ENCODE measurements around the gene TEX35.

The TEX35 gene

DNA sequence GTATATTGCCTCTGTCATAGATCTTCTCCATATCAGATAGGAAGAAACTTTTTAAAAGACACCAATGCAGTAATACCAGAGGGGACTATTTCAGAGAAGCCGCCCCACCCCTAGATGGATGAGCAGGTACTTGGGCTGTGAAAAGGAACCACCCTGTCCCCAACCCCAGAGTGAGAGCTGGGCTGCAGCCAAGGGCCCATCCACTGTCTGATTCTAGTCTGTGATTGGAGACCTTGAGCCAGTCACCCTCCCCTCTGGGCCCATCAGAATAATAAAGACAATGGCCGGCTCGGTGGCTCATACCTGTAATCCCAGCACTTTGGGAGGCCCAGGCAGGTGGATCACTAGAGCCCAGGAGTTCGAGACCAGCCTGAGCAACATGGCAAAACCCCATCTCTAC lies 21.2 kb upstream of the TEX35 start:
- no peak overlapping the region for H3K27ac ChIP-seq (ENCODE audit: low read depth, low read length, poor library complexity, severe bottlenecking)
- no peak for TF ChIP-seq EZH2 (IDR thresholded peaks at IDR 0.05; ENCODE audit: borderline replicate concordance, low read length)
- TF ChIP-seq, protein P1, sequence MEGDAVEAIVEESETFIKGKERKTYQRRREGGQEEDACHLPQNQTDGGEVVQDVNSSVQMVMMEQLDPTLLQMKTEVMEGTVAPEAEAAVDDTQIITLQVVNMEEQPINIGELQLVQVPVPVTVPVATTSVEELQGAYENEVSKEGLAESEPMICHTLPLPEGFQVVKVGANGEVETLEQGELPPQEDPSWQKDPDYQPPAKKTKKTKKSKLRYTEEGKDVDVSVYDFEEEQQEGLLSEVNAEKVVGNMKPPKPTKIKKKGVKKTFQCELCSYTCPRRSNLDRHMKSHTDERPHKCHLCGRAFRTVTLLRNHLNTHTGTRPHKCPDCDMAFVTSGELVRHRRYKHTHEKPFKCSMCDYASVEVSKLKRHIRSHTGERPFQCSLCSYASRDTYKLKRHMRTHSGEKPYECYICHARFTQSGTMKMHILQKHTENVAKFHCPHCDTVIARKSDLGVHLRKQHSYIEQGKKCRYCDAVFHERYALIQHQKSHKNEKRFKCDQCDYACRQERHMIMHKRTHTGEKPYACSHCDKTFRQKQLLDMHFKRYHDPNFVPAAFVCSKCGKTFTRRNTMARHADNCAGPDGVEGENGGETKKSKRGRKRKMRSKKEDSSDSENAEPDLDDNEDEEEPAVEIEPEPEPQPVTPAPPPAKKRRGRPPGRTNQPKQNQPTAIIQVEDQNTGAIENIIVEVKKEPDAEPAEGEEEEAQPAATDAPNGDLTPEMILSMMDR (IDR thresholded peaks at IDR 0.05; ENCODE audit: low read length): no peak
- no peaks in the 10 kb centered on the region for H3K79me2 ChIP-seq (ENCODE audit: insufficient read depth, low read length)
- H3K9me2 ChIP-seq (ENCODE audit: low read depth, low read length): no peaks in the 10 kb centered on the region
- H3K9ac ChIP-seq (ENCODE audit: low read length): no peak overlapping the region
- H3K9me3 ChIP-seq (ENCODE audit: low read length): no peaks in the 10 kb centered on the region
- H3K4me1 ChIP-seq (ENCODE audit: insufficient read depth, low read length, severe bottlenecking): peaks cover 4% of the 10 kb centered on the region
- H3K4me3 ChIP-seq (ENCODE audit: low read depth, low read length, poor library complexity, severe bottlenecking): no peak overlapping the region
- no peak overlapping the region for H3K4me2 ChIP-seq (ENCODE audit: low read length)
- H3K27me3 ChIP-seq (ENCODE audit: insufficient read depth, low read length): peaks cover 10% of the 10 kb centered on the region; the same call in 1 of the 2 replicates
- H3F3A ChIP-seq (ENCODE audit: insufficient read depth, low read length): no peaks in the 10 kb centered on the region
- H3K36me3 ChIP-seq (ENCODE audit: insufficient read depth, low read length): no peaks in the 10 kb centered on the region
- no peak overlapping the region for H2AFZ ChIP-seq (ENCODE audit: low read length)
- H4K20me1 ChIP-seq (ENCODE audit: insufficient read depth, low read length): no peaks in the 10 kb centered on the region

DNA sequence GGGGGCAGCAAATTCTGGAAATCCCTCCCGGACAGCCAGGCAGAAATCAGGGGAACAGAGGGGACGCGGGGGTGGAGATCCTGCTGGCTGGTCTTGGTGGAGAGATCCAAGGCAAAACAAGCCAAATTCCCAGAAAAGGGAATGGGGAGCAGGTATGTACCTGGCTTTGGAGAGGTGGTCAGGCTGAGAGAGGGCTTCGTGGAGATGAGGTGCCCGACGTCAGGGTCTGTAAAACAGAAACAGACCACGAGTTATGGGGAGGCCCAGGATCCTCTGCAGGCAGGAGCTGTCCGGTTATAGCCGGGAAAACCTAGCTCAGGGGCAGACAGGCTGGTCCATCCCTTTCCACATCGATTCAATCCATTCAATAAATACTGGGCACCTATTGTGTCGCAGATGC lies 20.6 kb upstream of the TEX35 start:
- H3K4me3 ChIP-seq (ENCODE audit: low read depth, low read length, poor library complexity, severe bottlenecking): no peak overlapping the region
- H3K9ac ChIP-seq (ENCODE audit: low read length): no peak overlapping the region
- H3K4me2 ChIP-seq (ENCODE audit: low read length): no peak overlapping the region
- peaks cover 11% of the 10 kb centered on the region; the same call in 1 of the 2 replicates for H3K27me3 ChIP-seq (ENCODE audit: insufficient read depth, low read length)
- no peak overlapping the region for H2AFZ ChIP-seq (ENCODE audit: low read length)
- H3K4me1 ChIP-seq (ENCODE audit: insufficient read depth, low read length, severe bottlenecking): no peaks in the 10 kb centered on the region
- no peaks in the 10 kb centered on the region for H3K79me2 ChIP-seq (ENCODE audit: insufficient read depth, low read length)
- H3K9me2 ChIP-seq (ENCODE audit: low read depth, low read length): no peaks in the 10 kb centered on the region
- TF ChIP-seq EZH2 (IDR thresholded peaks at IDR 0.05; ENCODE audit: borderline replicate concordance, low read length): no peak
- TF ChIP-seq, protein P1 (IDR thresholded peaks at IDR 0.05; ENCODE audit: low read length): no peak
- H3K9me3 ChIP-seq (ENCODE audit: low read length): no peaks in the 10 kb centered on the region
- H3K36me3 ChIP-seq (ENCODE audit: insufficient read depth, low read length): no peaks in the 10 kb centered on the region
- no peaks in the 10 kb centered on the region for H4K20me1 ChIP-seq (ENCODE audit: insufficient read depth, low read length)
- no peaks in the 10 kb centered on the region for H3F3A ChIP-seq (ENCODE audit: insufficient read depth, low read length)
- H3K27ac ChIP-seq (ENCODE audit: low read depth, low read length, poor library complexity, severe bottlenecking): no peak overlapping the region

DNA sequence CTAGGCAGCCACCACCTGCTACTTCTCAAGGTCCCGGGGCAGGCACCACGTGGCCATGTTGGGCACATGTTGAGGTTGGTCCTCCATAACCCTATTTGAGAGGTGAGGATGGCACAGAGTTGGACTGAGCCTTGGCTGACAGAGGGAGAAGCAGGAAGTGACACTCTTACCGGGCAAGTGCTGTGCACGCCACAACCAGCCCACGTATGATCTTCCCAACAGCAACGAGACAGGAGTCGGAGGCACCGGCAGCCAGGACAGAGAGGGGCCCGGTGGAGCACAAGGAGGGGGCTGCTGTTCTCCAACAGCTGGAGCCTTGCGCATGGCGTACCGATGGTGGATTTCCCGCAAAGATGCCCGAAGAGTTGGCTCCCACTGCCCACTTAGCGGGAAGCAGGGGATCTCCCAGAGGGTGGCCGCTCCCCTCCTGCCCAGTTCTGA lies 19.6 kb upstream of the TEX35 start:
- Histone ChIP-seq H3K4me3 (ENCODE audit: low read depth, low read length, poor library complexity, severe bottlenecking) (no peak overlapping the region), H2AFZ (ENCODE audit: low read length) (no peak overlapping the region), H3K27me3 (ENCODE audit: insufficient read depth, low read length) (peaks cover 11% of the 10 kb centered on the region; the same call in 1 of the 2 replicates), H3K9me2 (ENCODE audit: low read depth, low read length) (no peaks in the 10 kb centered on the region), H4K20me1 (ENCODE audit: insufficient read depth, low read length) (no peaks in the 10 kb centered on the region), H3K4me1 (ENCODE audit: insufficient read depth, low read length, severe bottlenecking) (no peaks in the 10 kb centered on the region), H3K36me3 (ENCODE audit: insufficient read depth, low read length) (no peaks in the 10 kb centered on the region), H3K79me2 (ENCODE audit: insufficient read depth, low read length) (no peaks in the 10 kb centered on the region), H3K9me3 (ENCODE audit: low read length) (no peaks in the 10 kb centered on the region), H3K9ac (ENCODE audit: low read length) (no peak overlapping the region), H3F3A (ENCODE audit: insufficient read depth, low read length) (no peaks in the 10 kb centered on the region), H3K4me2 (ENCODE audit: low read length) (no peak overlapping the region), H3K27ac (ENCODE audit: low read depth, low read length, poor library complexity, severe bottlenecking) (no peak overlapping the region)
- TF ChIP-seq EZH2 (IDR thresholded peaks at IDR 0.05; ENCODE audit: borderline replicate concordance, low read length): no peak

DNA sequence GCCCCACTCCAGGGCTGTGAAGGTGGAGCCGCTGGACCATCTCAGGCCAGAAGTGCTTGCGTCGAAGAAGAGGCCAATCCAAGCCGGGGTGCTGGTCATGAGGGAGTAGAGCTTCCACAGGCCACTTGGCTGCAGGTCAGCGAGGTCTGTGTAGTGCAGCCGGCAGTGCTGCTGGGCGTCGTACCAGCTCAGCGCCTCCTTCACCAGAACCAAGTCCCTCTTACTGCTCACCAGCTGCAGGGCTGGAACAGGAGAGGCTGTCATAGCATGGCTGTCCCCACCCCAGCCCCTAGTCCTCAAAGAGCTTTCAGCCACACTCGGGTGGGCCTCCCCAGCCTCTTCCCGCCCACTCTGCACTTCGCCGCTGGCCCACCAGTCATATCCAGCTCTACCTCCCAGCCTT lies 18.3 kb upstream of the TEX35 start:
- no peaks in the 10 kb centered on the region for H3K79me2 ChIP-seq (ENCODE audit: insufficient read depth, low read length)
- no peak overlapping the region for H2AFZ ChIP-seq (ENCODE audit: low read length)
- no peak overlapping the region for H3K4me2 ChIP-seq (ENCODE audit: low read length)
- no peaks in the 10 kb centered on the region for H3K9me3 ChIP-seq (ENCODE audit: low read length)
- H3K27me3 ChIP-seq (ENCODE audit: insufficient read depth, low read length): peaks cover 11% of the 10 kb centered on the region; the same call in 1 of the 2 replicates
- H3K36me3 ChIP-seq (ENCODE audit: insufficient read depth, low read length): no peaks in the 10 kb centered on the region
- no peak for TF ChIP-seq EZH2 (IDR thresholded peaks at IDR 0.05; ENCODE audit: borderline replicate concordance, low read length)
- TF ChIP-seq, protein P1 (IDR thresholded peaks at IDR 0.05; ENCODE audit: low read length): no peak
- H3K4me3 ChIP-seq (ENCODE audit: low read depth, low read length, poor library complexity, severe bottlenecking): no peak overlapping the region
- no peak overlapping the region for H3K27ac ChIP-seq (ENCODE audit: low read depth, low read length, poor library complexity, severe bottlenecking)
- no peaks in the 10 kb centered on the region for H3K9me2 ChIP-seq (ENCODE audit: low read depth, low read length)
- no peaks in the 10 kb centered on the region for H3K4me1 ChIP-seq (ENCODE audit: insufficient read depth, low read length, severe bottlenecking)
- H3F3A ChIP-seq (ENCODE audit: insufficient read depth, low read length): no peaks in the 10 kb centered on the region
- no peak overlapping the region for H3K9ac ChIP-seq (ENCODE audit: low read length)
- no peaks in the 10 kb centered on the region for H4K20me1 ChIP-seq (ENCODE audit: insufficient read depth, low read length)

All from OCI-LY1 (cell line).